Neural progenitor cell (in vitro differentiated cells): Measurements from ENCODE around the gene MCF2L2. TPM values are rescaled to one million over a fixed set of nuclear protein-coding genes. Genes with fewer than 3 reads are reported as not detected.

ENCODE experiments used
- DNase-seq: peaks from one replicate; pipeline ENCODE4 v3.0.0-alpha.2; 2016; ENCODE audit warnings: low spot score
- H2AFZ ChIP-seq: fragments of 200-600 bp; sonication (generic); replicated peaks from 2 replicates; pipeline ENCODE4 v1.6.1; 2016; ENCODE audit warnings: antibody characterized with exemption
- H3F3A ChIP-seq: fragments of 200-600 bp; sonication (generic); 2 replicates; pipeline ENCODE4 v1.6.1; 2016; ENCODE audit warnings: antibody characterized with exemption, low read depth
- H3K27ac ChIP-seq: fragments of 200-600 bp; sonication (generic); 2 replicates; pipeline ENCODE4 v1.5.1; 2016; ENCODE audit warnings: mild to moderate bottlenecking
- H3K27me3 ChIP-seq: fragments of 200-600 bp; sonication (generic); 2 replicates; pipeline ENCODE4 v1.6.1; 2016; ENCODE audit warnings: mild to moderate bottlenecking, moderate library complexity
- H3K36me3 ChIP-seq: fragments of 200-600 bp; sonication (generic); 2 replicates; pipeline ENCODE4 v1.5.1; 2016
- H3K4me1 ChIP-seq: fragments of 200-600 bp; sonication (generic); 2 replicates; pipeline ENCODE4 v1.6.1; 2016; ENCODE audit warnings: mixed run types
- H3K4me2 ChIP-seq: fragments of 200-600 bp; sonication (generic); 2 replicates; pipeline ENCODE4 v1.6.1; 2016
- H3K4me3 ChIP-seq: fragments of 200-600 bp; sonication (generic); 2 replicates; pipeline ENCODE4 v1.5.1; 2016
- H3K79me2 ChIP-seq: fragments of 200-600 bp; sonication (generic); 2 replicates; pipeline ENCODE4 v1.6.1; 2016; ENCODE audit warnings: low read depth
- H3K9ac ChIP-seq: fragments of 200-600 bp; sonication (generic); 2 replicates; pipeline ENCODE4 v1.6.1; 2016
- H3K9me3 ChIP-seq: fragments of 200-600 bp; sonication (generic); 2 replicates; pipeline ENCODE4 v1.5.1; 2016; ENCODE audit warnings: low read depth
- H4K20me1 ChIP-seq: fragments of 200-600 bp; sonication (generic); 2 replicates; pipeline ENCODE4 v1.6.1; 2016; ENCODE audit warnings: low read depth
- H3K27ac Mint-ChIP-seq: 3 replicates; pipeline ENCODE4 v1.8.0; 2021; ENCODE audit warnings: mixed read lengths
- H3K27me3 Mint-ChIP-seq: 2 replicates; pipeline ENCODE4 v1.8.0; 2022; ENCODE audit warnings: low read depth, mild to moderate bottlenecking, inconsistent platforms, moderate library complexity, mixed read lengths; ENCODE audit not compliant: insufficient read depth
- H3K36me3 Mint-ChIP-seq: 3 replicates; pipeline ENCODE4 v1.8.0; 2021; ENCODE audit warnings: mixed read lengths
- H3K4me1 Mint-ChIP-seq: 3 replicates; pipeline ENCODE4 v1.8.0; 2021; ENCODE audit warnings: mixed read lengths
- H3K4me3 Mint-ChIP-seq: 3 replicates; pipeline ENCODE4 v1.8.0; 2021; ENCODE audit warnings: mild to moderate bottlenecking, moderate library complexity, mixed read lengths
- H3K9me3 Mint-ChIP-seq: 3 replicates; pipeline ENCODE4 v1.8.0; 2020; ENCODE audit warnings: mixed read lengths
- CTCF ChIP-seq: fragments of 200-600 bp; sonication (generic); IDR thresholded peaks from 2 replicates; pipeline ENCODE4 v1.5.1; 2017; ENCODE audit warnings: antibody characterized with exemption, mild to moderate bottlenecking
- EZH2 ChIP-seq: fragments of 200-600 bp; sonication (generic); IDR thresholded peaks from 2 replicates; pipeline ENCODE4 v1.6.1; 2017; ENCODE audit warnings: antibody characterized with exemption, mild to moderate bottlenecking, moderate library complexity
- EZH2phosphoT487 ChIP-seq: fragments of 200-600 bp; sonication (generic); IDR thresholded peaks from 2 replicates; pipeline ENCODE4 v1.6.1; 2017; ENCODE audit warnings: antibody characterized with exemption
- total RNA-seq: library from RNA; depleted of rRNA; stranded (reverse); fragments of >200 nt; gene quantifications from 2 replicates; pipeline ENCODE4 v1.2.3, GENCODE V29; 2015; ENCODE audit warnings: low replicate concordance

The MCF2L2 gene
- total RNA-seq, 1 donor from 2014 or later, result 11.1 TPM

GRCh38 chr3:183210341-183210740 is 218.1 kb downstream of the MCF2L2 start:
- Histone ChIP-seq H4K20me1 (no peaks in the 10 kb centered on the region), H3K4me3 (no peak overlapping the region), H3K27me3 (no peaks in the 10 kb centered on the region), H3K4me2 (no peak overlapping the region), H2AFZ (no peak overlapping the region), H3K79me2 (no peaks in the 10 kb centered on the region), H3K4me1 (peaks cover 3% of the 10 kb centered on the region), H3K9ac (no peak overlapping the region), H3F3A (no peaks in the 10 kb centered on the region), H3K36me3 (no peaks in the 10 kb centered on the region), H3K9me3 (no peaks in the 10 kb centered on the region), H3K27ac (no peak overlapping the region)
- no peaks in the 10 kb centered on the region for H3K4me1 Mint-ChIP-seq
- peaks cover 2% of the 10 kb centered on the region for H3K9me3 Mint-ChIP-seq
- no peak overlapping the region for H3K4me3 Mint-ChIP-seq
- H3K36me3 Mint-ChIP-seq, result no peaks in the 10 kb centered on the region
- H3K27ac Mint-ChIP-seq, result no peak overlapping the region
- TF ChIP-seq EZH2phosphoT487 (no peak), EZH2 (no peak), CTCF (no peak)
- DNase-seq, result no peak
- H3K27me3 Mint-ChIP-seq, result no peaks in the 10 kb centered on the region

GRCh38 chr3:183208800-183209199 is 219.6 kb downstream of the MCF2L2 start:
- DNase-seq, result no peak
- no peaks in the 10 kb centered on the region for H3K4me1 Mint-ChIP-seq
- no peak overlapping the region for H3K4me3 Mint-ChIP-seq

GRCh38 chr3:183208260-183208659 is 220.2 kb downstream of the MCF2L2 start:
- H3K27ac Mint-ChIP-seq, result no peak overlapping the region
- TF ChIP-seq EZH2phosphoT487, result no peak
- no peak for TF ChIP-seq EZH2
- no peak for TF ChIP-seq CTCF
- Histone ChIP-seq H3K79me2 (no peaks in the 10 kb centered on the region), H3K9me3 (no peaks in the 10 kb centered on the region), H2AFZ (no peak overlapping the region), H3K36me3 (no peaks in the 10 kb centered on the region), H3K9ac (no peak overlapping the region), H4K20me1 (no peaks in the 10 kb centered on the region), H3F3A (no peaks in the 10 kb centered on the region), H3K4me3 (no peak overlapping the region), H3K27ac (no peak overlapping the region), H3K27me3 (no peaks in the 10 kb centered on the region), H3K4me1 (peaks cover 3% of the 10 kb centered on the region), H3K4me2 (no peak overlapping the region)
- DNase-seq, result no peak
- H3K36me3 Mint-ChIP-seq, result no peaks in the 10 kb centered on the region
- H3K27me3 Mint-ChIP-seq, result no peaks in the 10 kb centered on the region
- no peak overlapping the region for H3K4me3 Mint-ChIP-seq
- no peaks in the 10 kb centered on the region for H3K4me1 Mint-ChIP-seq
- peaks cover 10% of the 10 kb centered on the region for H3K9me3 Mint-ChIP-seq

More at GRCh38 chr3:183208800-183209199, 219.6 kb downstream of the MCF2L2 start:
- Histone ChIP-seq H3K4me1 (peaks cover 3% of the 10 kb centered on the region), H3K4me3 (no peak overlapping the region), H3K9me3 (no peaks in the 10 kb centered on the region), H4K20me1 (no peaks in the 10 kb centered on the region), H3K9ac (no peak overlapping the region), H3K27ac (no peak overlapping the region), H3F3A (no peaks in the 10 kb centered on the region), H3K27me3 (no peaks in the 10 kb centered on the region), H3K36me3 (no peaks in the 10 kb centered on the region), H3K79me2 (no peaks in the 10 kb centered on the region), H2AFZ (no peak overlapping the region), H3K4me2 (no peak overlapping the region)
- no peaks in the 10 kb centered on the region for H3K27me3 Mint-ChIP-seq
- no peak overlapping the region for H3K27ac Mint-ChIP-seq
- TF ChIP-seq CTCF (no peak), EZH2 (no peak), EZH2phosphoT487 (no peak)
- H3K36me3 Mint-ChIP-seq, result no peaks in the 10 kb centered on the region
- peaks cover 5% of the 10 kb centered on the region for H3K9me3 Mint-ChIP-seq
